Measurements from ENCODE around the gene MRPL12.

DNA sequence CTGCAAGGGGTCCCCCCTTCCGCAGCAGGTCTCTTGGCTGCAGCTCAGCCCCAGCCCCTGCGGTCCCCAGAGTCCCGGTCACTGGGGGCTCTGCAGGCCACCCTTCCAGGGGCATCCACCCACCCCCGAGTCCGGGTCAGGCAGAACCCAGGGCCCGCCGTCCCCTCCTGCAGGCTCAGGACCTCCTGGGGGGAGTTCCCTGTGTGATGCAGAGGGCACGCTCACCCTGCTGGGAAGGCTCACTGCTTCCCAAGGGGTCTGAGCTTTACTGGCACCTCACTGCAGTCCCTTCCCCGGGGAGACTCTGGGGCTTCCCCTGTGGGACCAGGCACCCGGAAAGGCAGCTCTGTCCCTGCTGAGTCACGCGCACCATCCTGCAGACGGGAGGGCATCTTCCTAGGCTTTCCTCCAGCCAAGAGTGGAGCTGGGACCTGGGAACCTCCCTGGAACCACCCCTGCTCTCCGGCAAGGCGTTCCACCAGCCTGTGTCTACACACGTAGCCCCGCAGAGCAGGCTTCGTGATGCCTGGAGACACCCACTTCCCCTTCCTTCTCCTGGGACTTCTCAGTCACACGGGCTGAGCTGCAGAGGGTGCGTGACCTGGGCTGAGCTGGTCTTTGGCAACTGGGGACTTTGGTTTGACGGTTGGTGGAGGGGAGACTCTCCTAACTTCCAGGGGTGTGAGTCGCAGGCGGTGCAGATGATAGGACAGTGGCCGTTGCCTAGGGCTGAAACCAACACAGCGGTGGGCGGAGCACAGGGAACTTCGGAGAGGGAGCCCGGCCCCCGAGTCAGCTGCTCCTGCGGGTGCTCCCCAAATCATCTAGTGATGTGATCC lies 32.3 kb downstream of the MRPL12 start:
- TF ChIP-seq, protein P1, sequence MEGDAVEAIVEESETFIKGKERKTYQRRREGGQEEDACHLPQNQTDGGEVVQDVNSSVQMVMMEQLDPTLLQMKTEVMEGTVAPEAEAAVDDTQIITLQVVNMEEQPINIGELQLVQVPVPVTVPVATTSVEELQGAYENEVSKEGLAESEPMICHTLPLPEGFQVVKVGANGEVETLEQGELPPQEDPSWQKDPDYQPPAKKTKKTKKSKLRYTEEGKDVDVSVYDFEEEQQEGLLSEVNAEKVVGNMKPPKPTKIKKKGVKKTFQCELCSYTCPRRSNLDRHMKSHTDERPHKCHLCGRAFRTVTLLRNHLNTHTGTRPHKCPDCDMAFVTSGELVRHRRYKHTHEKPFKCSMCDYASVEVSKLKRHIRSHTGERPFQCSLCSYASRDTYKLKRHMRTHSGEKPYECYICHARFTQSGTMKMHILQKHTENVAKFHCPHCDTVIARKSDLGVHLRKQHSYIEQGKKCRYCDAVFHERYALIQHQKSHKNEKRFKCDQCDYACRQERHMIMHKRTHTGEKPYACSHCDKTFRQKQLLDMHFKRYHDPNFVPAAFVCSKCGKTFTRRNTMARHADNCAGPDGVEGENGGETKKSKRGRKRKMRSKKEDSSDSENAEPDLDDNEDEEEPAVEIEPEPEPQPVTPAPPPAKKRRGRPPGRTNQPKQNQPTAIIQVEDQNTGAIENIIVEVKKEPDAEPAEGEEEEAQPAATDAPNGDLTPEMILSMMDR (IDR thresholded peaks at IDR 0.05): no peak
- no peak for TF ChIP-seq EZH2 (IDR thresholded peaks at IDR 0.05; ENCODE audit: borderline replicate concordance, insufficient read depth, low read depth, low read length, poor library complexity, severe bottlenecking)

All from B cell (primary cell).